A549 (cell line): ENCODE data around the gene SBK2. TPM values are rescaled to one million over a fixed set of nuclear protein-coding genes. Genes with fewer than 3 reads are reported as not detected.

Experiments used
- ATAC-seq, 2 experiments: fragments of 200-7000 bp in 1 of 2; fragments of >200 bp in 1 of 2; cut with Nextera tagmentation in 1 of 2; cut with Tn5 transposase in 1 of 2; 3 replicates each; pipeline versions ENCODE4 v1.8.0 to v1.9.1; 2018 to 2020; ENCODE audit warnings: mild to moderate bottlenecking in 1 of 2, moderate library complexity in 1 of 2
- CTCF ChIA-PET: fragments of 300-600 bp; sonication (Branson Sonifier 250); formaldehyde crosslinking; extraction: SDS; loops from one replicate; lab custom pipeline; 2021; ENCODE audit warnings: antibody characterized with exemption, inconsistent platforms; lab: Yijun Ruan, JAX
- POLR2A ChIA-PET: fragments of 350-600 bp; formaldehyde crosslinking; extraction: SDS; loops from one replicate; lab custom pipeline; 2021; ENCODE audit warnings: antibody characterized with exemption, inconsistent platforms; lab: Yijun Ruan, JAX
- DNase-seq, 2 experiments: peaks; one replicate each; pipeline versions ENCODE4 v3.0.0 to v3.0.0-alpha.2; 2011 to 2016; ENCODE audit warnings: low read depth in 1 of 2, low spot score in 1 of 2
- FAIRE-seq: peaks from 2 replicates; lab custom pipeline; 2011; peaks lifted over from hg19 to GRCh38; lab: Jason Lieb, UNC
- H3K27ac ChIP-seq, 2 experiments: fragments of >200 bp; sonication (Bioruptor Twin); formaldehyde crosslinking; 3 replicates each; pipeline ENCODE4 v1.5.1; 2016 to 2017
- H3K4me1 ChIP-seq: fragments of >200 bp; sonication (Bioruptor Twin); formaldehyde crosslinking; 3 replicates; pipeline ENCODE4 v1.6.1; 2016
- H3K4me2 ChIP-seq: fragments of >200 bp; sonication (Bioruptor Twin); formaldehyde crosslinking; 3 replicates; pipeline ENCODE4 v1.6.1; 2016
- H3K4me3 ChIP-seq: fragments of >200 bp; sonication (Bioruptor Twin); formaldehyde crosslinking; 3 replicates; pipeline ENCODE4 v1.5.1; 2016
- H3K9me3 ChIP-seq: fragments of >200 bp; sonication (Bioruptor Twin); formaldehyde crosslinking; 3 replicates; pipeline ENCODE4 v1.6.1; 2016
- CBX2 ChIP-seq: fragments of 200-600 bp; sonication (generic); IDR thresholded peaks from 2 replicates; pipeline ENCODE4 v1.6.1; 2016; ENCODE audit warnings: low read depth, mild to moderate bottlenecking, borderline replicate concordance
- CEBPB ChIP-seq, 2 experiments: fragments of >200 bp in 1 of 2; sonication (Bioruptor Twin) in 1 of 2; formaldehyde crosslinking in 1 of 2; IDR thresholded peaks; 2 replicates each; pipeline ENCODE4 v1.6.1; 2012 to 2016
- EHF ChIP-seq: fragments of 250-450 bp; sonication (Bioruptor Pico); IDR thresholded peaks from 2 replicates; pipeline ENCODE4 v1.5.0; 2020; ENCODE audit warnings: mild to moderate bottlenecking
- FOXS1 ChIP-seq: fragments of 250-450 bp; sonication (Bioruptor Pico); IDR thresholded peaks from 2 replicates; pipeline ENCODE4 v1.5.0; 2020; ENCODE audit warnings: mild to moderate bottlenecking, moderate library complexity
- GATA3 ChIP-seq: IDR thresholded peaks from 2 replicates; pipeline ENCODE4 v1.6.1; 2012; ENCODE audit warnings: borderline replicate concordance
- HMGXB4 ChIP-seq: fragments of 250-450 bp; sonication (Bioruptor Pico); IDR thresholded peaks from 2 replicates; pipeline ENCODE4 v1.5.0; 2021; ENCODE audit warnings: mild to moderate bottlenecking, moderate library complexity, borderline replicate concordance
- HOXB13 ChIP-seq: fragments of 250-450 bp; sonication (Bioruptor Pico); IDR thresholded peaks from 2 replicates; pipeline ENCODE4 v1.5.0; 2020; ENCODE audit warnings: low read depth, mild to moderate bottlenecking, moderate library complexity
- KDM1A ChIP-seq: fragments of 200-600 bp; sonication (generic); IDR thresholded peaks from 2 replicates; pipeline ENCODE4 v1.6.1; 2016; ENCODE audit warnings: low read depth, mild to moderate bottlenecking
- MAFK ChIP-seq: fragments of 450-650 bp; IDR thresholded peaks from 2 replicates; pipeline ENCODE4 v1.6.1; 2014; ENCODE audit not compliant: partially characterized antibody
- MAX ChIP-seq: IDR thresholded peaks from 2 replicates; pipeline ENCODE4 v1.6.1; 2012
- MAZ ChIP-seq: fragments of 150-350 bp; IDR thresholded peaks from 2 replicates; pipeline ENCODE4 v1.6.1; 2014; ENCODE audit warnings: antibody characterized with exemption, low read depth, low read length, borderline replicate concordance
- MYC ChIP-seq: IDR thresholded peaks from 2 replicates; pipeline ENCODE4 v1.6.1; 2012; ENCODE audit warnings: mild to moderate bottlenecking, inconsistent platforms, low read length, improper control_type of control experiment, borderline replicate concordance
- NFE2L2 ChIP-seq: fragments of 150-350 bp; conservative IDR thresholded peaks from 2 replicates; pipeline ENCODE4 v1.6.1; 2014; ENCODE audit warnings: low read length
- NPAS2 ChIP-seq: fragments of 250-450 bp; sonication (Bioruptor Pico); IDR thresholded peaks from 2 replicates; pipeline ENCODE4 v1.8.0; 2022; ENCODE audit warnings: mild to moderate bottlenecking, moderate library complexity, borderline replicate concordance
- PHF8 ChIP-seq: fragments of 200-600 bp; sonication (generic); IDR thresholded peaks from 2 replicates; pipeline ENCODE4 v1.6.1; 2016; ENCODE audit warnings: low read depth, mild to moderate bottlenecking, antibody characterized with exemption, moderate library complexity, borderline replicate concordance
- POLR2A ChIP-seq: IDR thresholded peaks from 2 replicates; pipeline ENCODE4 v1.6.1; 2012; ENCODE audit warnings: mild to moderate bottlenecking, low read length
- RAD21 ChIP-seq, 2 experiments: fragments of >200 bp in 1 of 2; sonication (Bioruptor Twin) in 1 of 2; formaldehyde crosslinking in 1 of 2; IDR thresholded peaks in 1 of 2; conservative IDR thresholded peaks in 1 of 2; 2 replicates in 1 of 2; 3 replicates in 1 of 2; pipeline ENCODE4 v1.6.1; 2012 to 2018; ENCODE audit warnings: inconsistent platforms in 1 of 2
- RFX5 ChIP-seq: fragments of 450-650 bp; IDR thresholded peaks from 2 replicates; pipeline ENCODE4 v1.7.1; 2014; ENCODE audit warnings: antibody characterized with exemption, mild to moderate bottlenecking, moderate library complexity
- RNF2 ChIP-seq: fragments of 200-600 bp; sonication (generic); IDR thresholded peaks from 2 replicates; pipeline ENCODE4 v1.6.1; 2016; ENCODE audit warnings: low read depth, mild to moderate bottlenecking, antibody characterized with exemption, moderate library complexity, borderline replicate concordance
- TFCP2L1 ChIP-seq: fragments of 250-450 bp; sonication (Bioruptor Pico); IDR thresholded peaks from 2 replicates; pipeline ENCODE4 v1.5.0; 2021; ENCODE audit warnings: mild to moderate bottlenecking
- TP53 ChIP-seq: fragments of 250-450 bp; sonication (Bioruptor Pico); IDR thresholded peaks from 2 replicates; pipeline ENCODE4 v1.5.0; 2021; ENCODE audit warnings: mild to moderate bottlenecking, moderate library complexity
- ZC3H11A ChIP-seq: fragments of 450-650 bp; IDR thresholded peaks from 2 replicates; pipeline ENCODE4 v1.6.1; 2014; ENCODE audit warnings: antibody characterized with exemption, mild to moderate bottlenecking
- ZFP36 ChIP-seq: fragments of 450-650 bp; IDR thresholded peaks from 2 replicates; pipeline ENCODE4 v1.6.1; 2014; ENCODE audit warnings: borderline replicate concordance; ENCODE audit not compliant: partially characterized antibody
- WGBS: methylation state at CpG from one replicate; pipeline ENCODE4 v1.1.6; 2017; ENCODE audit errors: missing lambda C conversion rate; 5-methylcytosine and 5-hydroxymethylcytosine counted together
- polyA plus RNA-seq, 4 experiments: library from polyadenylated mRNA; depleted of rRNA in 3 of 4; stranded (reverse); fragments of >200 nt; fragmentation: RNase III in 1 of 4; extraction: RNeasy Plus Mini Kit Qiagen cat#74134 plus additional on column Dnase treatment in 1 of 4; gene quantifications; 2 replicates in 3 of 4; 3 replicates in 1 of 4; pipeline ENCODE4 v1.2.3, GENCODE V29; 2011 to 2017
- TF ChIP-seq, protein P1 (sequence below): fragments of 250-450 bp; sonication (Bioruptor Pico); IDR thresholded peaks from 2 replicates; pipeline ENCODE4 v1.5.0; 2020; ENCODE audit warnings: low read depth, mild to moderate bottlenecking, moderate library complexity
- TF ChIP-seq, protein P2 (sequence below): fragments of >200 bp; sonication (Bioruptor Twin); formaldehyde crosslinking; IDR thresholded peaks from 3 replicates; pipeline ENCODE4 v1.6.1; 2016
- TF ChIP-seq, protein P3 (sequence below): fragments of >200 bp; sonication (Bioruptor Twin); formaldehyde crosslinking; IDR thresholded peaks from 3 replicates; pipeline ENCODE4 v1.5.1; 2016
- TF ChIP-seq, protein P4 (sequence below): IDR thresholded peaks from 2 replicates; pipeline ENCODE4 v1.6.1; 2012

SBK2 gene
- polyA plus RNA-seq, 2 of the 4 experiments (the other 2 are of a cell fraction) = 0.89 to 1.1 TPM

- POLR2A ChIA-PET = interaction anchor here (0.6 to 4.1 kb wide), 7 partner anchors 8 to 396 kb away, joined by 3 to 53 read pairs (median 4); partner anchors contain the start of genes ISOC2, UBE2S and ZNF628
- DNase-seq (no peak), ATAC-seq (no peak), FAIRE-seq (no peak)
- peaks cover 49% of the 10 kb centered on the region for H3K4me1 ChIP-seq
- peak overlapping the region; percentile 89 to 93; a peak in 5 of 6 replicates for H3K27ac ChIP-seq
- H3K9me3 ChIP-seq = no peaks in the 10 kb centered on the region
- TF ChIP-seq MAX = no peak
- no peak for TF ChIP-seq CBX2
- TF ChIP-seq MAFK = no peak
- no peak for TF ChIP-seq GATA3
- TF ChIP-seq RNF2 = no peak
- TF ChIP-seq KDM1A = no peak
- TF ChIP-seq MAZ = no peak
- no peak for TF ChIP-seq RAD21 (conservative IDR thresholded peaks at IDR 0.05 in 1 of 2, IDR thresholded peaks at IDR 0.05 in 1 of 2)
- TF ChIP-seq PHF8 = no peak
- TF ChIP-seq, protein P1, sequence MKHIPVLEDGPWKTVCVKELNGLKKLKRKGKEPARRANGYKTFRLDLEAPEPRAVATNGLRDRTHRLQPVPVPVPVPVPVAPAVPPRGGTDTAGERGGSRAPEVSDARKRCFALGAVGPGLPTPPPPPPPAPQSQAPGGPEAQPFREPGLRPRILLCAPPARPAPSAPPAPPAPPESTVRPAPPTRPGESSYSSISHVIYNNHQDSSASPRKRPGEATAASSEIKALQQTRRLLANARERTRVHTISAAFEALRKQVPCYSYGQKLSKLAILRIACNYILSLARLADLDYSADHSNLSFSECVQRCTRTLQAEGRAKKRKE = no peak
- TF ChIP-seq POLR2A = no peak
- no peak for TF ChIP-seq CEBPB (IDR thresholded peaks at IDR 0.05)
- TF ChIP-seq RFX5 = no peak
- no peak for TF ChIP-seq MYC
- TF ChIP-seq HMGXB4 (CRISPR knock-in tag) = no peak
- no peak for TF ChIP-seq FOXS1
- TF ChIP-seq NFE2L2 = no peak
- no peak for TF ChIP-seq TP53 (CRISPR knock-in tag)
- TF ChIP-seq, protein P2, sequence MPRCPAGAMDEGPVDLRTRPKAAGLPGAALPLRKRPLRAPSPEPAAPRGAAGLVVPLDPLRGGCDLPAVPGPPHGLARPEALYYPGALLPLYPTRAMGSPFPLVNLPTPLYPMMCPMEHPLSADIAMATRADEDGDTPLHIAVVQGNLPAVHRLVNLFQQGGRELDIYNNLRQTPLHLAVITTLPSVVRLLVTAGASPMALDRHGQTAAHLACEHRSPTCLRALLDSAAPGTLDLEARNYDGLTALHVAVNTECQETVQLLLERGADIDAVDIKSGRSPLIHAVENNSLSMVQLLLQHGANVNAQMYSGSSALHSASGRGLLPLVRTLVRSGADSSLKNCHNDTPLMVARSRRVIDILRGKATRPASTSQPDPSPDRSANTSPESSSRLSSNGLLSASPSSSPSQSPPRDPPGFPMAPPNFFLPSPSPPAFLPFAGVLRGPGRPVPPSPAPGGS = no peak
- CTCF ChIA-PET = interaction anchor here (1.4 to 17.3 kb wide), 6 partner anchors 14 to 148 kb away, joined by 4 to 219 read pairs (median 13); partner anchors contain the start of gene ZNF865
- 85% methylated on average over 38 of the region's 46 CpGs for WGBS
- peak overlapping the region; percentile 75 for H3K4me3 ChIP-seq
- peak overlapping the region; percentile 97 for H3K4me2 ChIP-seq
Measured at GRCh38 chr19:55483706-55484592, 53.0 kb downstream of the SBK2 start.

- Histone ChIP-seq H3K4me3 (no peak overlapping the region), H3K4me2 (no peak overlapping the region), H3K9me3 (no peaks in the 10 kb centered on the region)
- TF ChIP-seq EHF = no peak
- no peak for TF ChIP-seq ZC3H11A
- no peak for TF ChIP-seq ZFP36
- no peak for TF ChIP-seq NPAS2 (CRISPR knock-in tag)
- no peak for TF ChIP-seq TFCP2L1
- no peak for TF ChIP-seq MAFK
- TF ChIP-seq, protein P3, sequence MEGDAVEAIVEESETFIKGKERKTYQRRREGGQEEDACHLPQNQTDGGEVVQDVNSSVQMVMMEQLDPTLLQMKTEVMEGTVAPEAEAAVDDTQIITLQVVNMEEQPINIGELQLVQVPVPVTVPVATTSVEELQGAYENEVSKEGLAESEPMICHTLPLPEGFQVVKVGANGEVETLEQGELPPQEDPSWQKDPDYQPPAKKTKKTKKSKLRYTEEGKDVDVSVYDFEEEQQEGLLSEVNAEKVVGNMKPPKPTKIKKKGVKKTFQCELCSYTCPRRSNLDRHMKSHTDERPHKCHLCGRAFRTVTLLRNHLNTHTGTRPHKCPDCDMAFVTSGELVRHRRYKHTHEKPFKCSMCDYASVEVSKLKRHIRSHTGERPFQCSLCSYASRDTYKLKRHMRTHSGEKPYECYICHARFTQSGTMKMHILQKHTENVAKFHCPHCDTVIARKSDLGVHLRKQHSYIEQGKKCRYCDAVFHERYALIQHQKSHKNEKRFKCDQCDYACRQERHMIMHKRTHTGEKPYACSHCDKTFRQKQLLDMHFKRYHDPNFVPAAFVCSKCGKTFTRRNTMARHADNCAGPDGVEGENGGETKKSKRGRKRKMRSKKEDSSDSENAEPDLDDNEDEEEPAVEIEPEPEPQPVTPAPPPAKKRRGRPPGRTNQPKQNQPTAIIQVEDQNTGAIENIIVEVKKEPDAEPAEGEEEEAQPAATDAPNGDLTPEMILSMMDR = no peak
- TF ChIP-seq CBX2 = no peak
- no peak for TF ChIP-seq HOXB13 (CRISPR knock-in tag)
- TF ChIP-seq, protein P4, sequence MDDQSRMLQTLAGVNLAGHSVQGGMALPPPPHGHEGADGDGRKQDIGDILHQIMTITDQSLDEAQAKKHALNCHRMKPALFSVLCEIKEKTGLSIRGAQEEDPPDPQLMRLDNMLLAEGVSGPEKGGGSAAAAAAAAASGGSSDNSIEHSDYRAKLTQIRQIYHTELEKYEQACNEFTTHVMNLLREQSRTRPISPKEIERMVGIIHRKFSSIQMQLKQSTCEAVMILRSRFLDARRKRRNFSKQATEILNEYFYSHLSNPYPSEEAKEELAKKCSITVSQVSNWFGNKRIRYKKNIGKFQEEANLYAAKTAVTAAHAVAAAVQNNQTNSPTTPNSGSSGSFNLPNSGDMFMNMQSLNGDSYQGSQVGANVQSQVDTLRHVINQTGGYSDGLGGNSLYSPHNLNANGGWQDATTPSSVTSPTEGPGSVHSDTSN = no peak
- no peak for TF ChIP-seq TP53 (CRISPR knock-in tag)
- TF ChIP-seq, all 56 proteins: peak for 0
- FAIRE-seq (no peak), ATAC-seq (no peak), DNase-seq (no peak)
- POLR2A ChIA-PET = interaction anchor here (0.5 to 0.6 kb wide), 2 partner anchors 156 to 342 kb away, joined by 4 to 5 read pairs; no protein-coding TSS in a partner anchor
- WGBS = 96% methylated on average over 33 of the region's 47 CpGs
- CTCF ChIA-PET = interaction anchor here (0.6 to 17.3 kb wide), 8 partner anchors 11 to 179 kb away, joined by 3 to 219 read pairs (median 5); partner anchors contain the start of gene ZNF865
- Histone ChIP-seq H3K4me1 (peaks cover 49% of the 10 kb centered on the region), H3K27ac (no peak overlapping the region)
Measured at GRCh38 chr19:55482967-55483705, 53.8 kb downstream of the SBK2 start.
